Heart left ventricle (tissue), 13 donors: ENCODE data around the gene TLCD1.

Experiments
- CTCF ChIP-seq, 12 donors: fragments of 200-600 bp; sonication (generic) in 4 of 12; IDR thresholded peaks; one replicate each; pipeline versions ENCODE4 v1.5.0 to v1.8.0; 2018 to 2022; ENCODE audit warnings: antibody characterized with exemption in 12 of 12, mild to moderate bottlenecking in 5 of 12
- POLR2A ChIP-seq, 2 donors: fragments of 450-650 bp; IDR thresholded peaks; one replicate each; pipeline ENCODE4 v1.6.1; 2017; ENCODE audit warnings: antibody characterized with exemption in 2 of 2, mild to moderate bottlenecking in 2 of 2, moderate library complexity in 2 of 2
- donor health status: ischemic (EF 13 %, LVEDD 7.1; RV severe dilation, severe dysfunction).
- donor health status: DM: no; HTN: yes; CAD: no.
- donor health status: DM: no; HTN: no; CAD: no.
- donor health status: ischemic (EF 25% LVEDD 6.9; RV normal size, moderate dysfunction).
- donor health status: ischemic (EF 25% LVEDD 5.7; RV mildly dilated, moderate dysfunction).
- donor health status: ischemic (EF 35%, LVEDD 5.7; RV mildly dilated, moderate dysfunction).
- donor health status: nonischemic (EF 11% LVEDD 7.7; RV severe dilation, severe dysfunction).
- donor health status: DM: yes; HTN: yes; CAD: no.
- donor health status: PGD.
- donor health status: ischemic (EF 29% LVEDD 5.4; RV normal size, mild dysfunction).
- donor health status: nonischemic (EF 23%, LVEDD 6.1; RV moderate dilation, normal function).

GRCh38 chr17:28722417-28723158 is 3.4 kb downstream of the TLCD1 start:
- TF ChIP-seq POLR2A (IDR thresholded peaks at IDR 0.05) (no peak), CTCF (IDR thresholded peaks at IDR 0.05) (no peak)
